Naive thymus-derived CD8-positive, alpha-beta T cell (primary cell): Measurements from ENCODE around the gene EPHA3. TPM values are rescaled to one million over a fixed set of nuclear protein-coding genes. Genes with fewer than 3 reads are reported as not detected.

Experiments
- ATAC-seq, 2 donors: fragments of 150-1000 bp; cut with Tn5 transposase in 1 of 2; sonication (Bioruptor Pico), chemical (Tn5 transposase) in 1 of 2; 1 replicate in 1 of 2; 2 replicates in 1 of 2; pipeline ENCODE4 v1.10.0; 2021; ENCODE audit warnings: mild to moderate bottlenecking in 2 of 2, moderate library complexity in 2 of 2
- POLR2A ChIA-PET: fragments of 350-600 bp; sonication (Branson Sonifier 250); formaldehyde crosslinking; loops from one replicate; lab custom pipeline; 2021; ENCODE audit warnings: antibody characterized with exemption; lab: Charles Lee
- DNase-seq, 10 donors: peaks; one replicate each; pipeline versions ENCODE4 v3.0.0 to v3.0.0-alpha.2; 2020 to 2022
- H3K27ac Mint-ChIP-seq, 10 donors: one replicate each; pipeline ENCODE4 v1.8.0; 2020 to 2022; ENCODE audit warnings: mild to moderate bottlenecking in 10 of 10, mixed read lengths in 10 of 10, moderate library complexity in 4 of 10, inconsistent platforms in 1 of 10
- H3K27me3 Mint-ChIP-seq, 5 donors: one replicate each; pipeline ENCODE4 v1.8.0; 2021 to 2022; ENCODE audit warnings: mixed read lengths in 5 of 5
- H3K36me3 Mint-ChIP-seq, 3 donors: one replicate each; pipeline ENCODE4 v1.8.0; 2020 to 2022; ENCODE audit warnings: mixed read lengths in 3 of 3, mild to moderate bottlenecking in 2 of 3, inconsistent platforms in 1 of 3
- H3K4me1 Mint-ChIP-seq, 4 donors: one replicate each; pipeline ENCODE4 v1.8.0; 2021 to 2022; ENCODE audit warnings: mixed read lengths in 4 of 4
- H3K4me3 Mint-ChIP-seq, 10 donors: one replicate each; pipeline ENCODE4 v1.8.0; 2020 to 2022; ENCODE audit warnings: mild to moderate bottlenecking in 10 of 10, mixed read lengths in 10 of 10, moderate library complexity in 6 of 10, inconsistent platforms in 1 of 10
- H3K9me3 Mint-ChIP-seq, 9 donors: one replicate each; pipeline ENCODE4 v1.8.0; 2020 to 2022; ENCODE audit warnings: mixed read lengths in 9 of 9, mild to moderate bottlenecking in 3 of 9, inconsistent platforms in 1 of 9, moderate library complexity in 1 of 9
- polyA plus RNA-seq, 3 donors: library from polyadenylated mRNA; unstranded; fragments of 300-500 nt; fragmentation: Illumina TruSeq; gene quantifications; one replicate each; pipeline ENCODE4 v1.2.3, GENCODE V29; 2021
- total RNA-seq, 8 experiments: library from RNA in 2 of 8; stranded (reverse) in 2 of 8; gene quantifications; one replicate each; pipeline ENCODE4 v1.2.3 and lab custom pipeline; 2021 to 2026

EPHA3 gene
- total and polyA plus RNA-seq, 5 experiments from 2014 or later, result not detected

- POLR2A ChIA-PET, result no interaction called here
- Mint-ChIP-seq H3K9me3 (peaks cover 0 to 3% (median 0%) of the 10 kb centered on the region in 9 donors), H3K4me1 (peaks cover 4 to 21% (median 16%) of the 10 kb centered on the region in 4 donors), H3K36me3 (no peaks in the 10 kb centered on the region), H3K4me3 (no peak overlapping the region), H3K27me3 (peaks cover 6 to 19% (median 11%) of the 10 kb centered on the region in 5 donors), H3K27ac (no peak overlapping the region)
- DNase-seq, result no peak
- no peak for ATAC-seq
Observed at GRCh38 chr3:89104499-89104898, 2.9 kb upstream of the EPHA3 start.

- Mint-ChIP-seq H3K36me3 (no peaks in the 10 kb centered on the region), H3K9me3 (peaks cover 0 to 3% (median 0%) of the 10 kb centered on the region in 9 donors), H3K4me1 (peaks cover 4 to 21% (median 16%) of the 10 kb centered on the region in 4 donors), H3K4me3 (no peak overlapping the region), H3K27me3 (peaks cover 6 to 19% (median 11%) of the 10 kb centered on the region in 5 donors), H3K27ac (no peak overlapping the region)
- ATAC-seq (no peak), DNase-seq (no peak)
- POLR2A ChIA-PET, result no interaction called here
Observed at GRCh38 chr3:89105503-89105902, 1.9 kb upstream of the EPHA3 start.

GRCh38 chr3:89108291-89108550 is 800 bp downstream of the EPHA3 start:
- Mint-ChIP-seq H3K36me3 (no peaks in the 10 kb centered on the region), H3K4me1 (peaks cover 4 to 21% (median 16%) of the 10 kb centered on the region in 4 donors), H3K9me3 (peaks cover 0 to 3% (median 0%) of the 10 kb centered on the region in 9 donors), H3K4me3 (peak overlapping the region; percentile 42 to 84 (median 76)), H3K27me3 (peaks cover 6 to 19% (median 11%) of the 10 kb centered on the region in 5 donors), H3K27ac (no peak overlapping the region)
- POLR2A ChIA-PET, result no interaction called here
- ATAC-seq (no peak), DNase-seq (no peak)

GRCh38 chr3:89113344-89113743 is 5.9 kb downstream of the EPHA3 start:
- Mint-ChIP-seq H3K4me1 (peaks cover 0 to 5% (median 2%) of the 10 kb centered on the region in 4 donors), H3K27me3 (peaks cover 0 to 7% (median 6%) of the 10 kb centered on the region in 5 donors), H3K9me3 (peaks cover 0 to 2% (median 0%) of the 10 kb centered on the region in 9 donors), H3K4me3 (no peak overlapping the region), H3K27ac (no peak overlapping the region), H3K36me3 (no peaks in the 10 kb centered on the region)
- DNase-seq (no peak), ATAC-seq (no peak)
- POLR2A ChIA-PET, result no interaction called here

GRCh38 chr3:89113893-89114840 is 6.7 kb downstream of the EPHA3 start:
- DNase-seq, result peak in 1 of 10 donors; percentile 1
- Mint-ChIP-seq H3K4me1 (peaks cover 0 to 4% (median 2%) of the 10 kb centered on the region in 4 donors), H3K36me3 (no peaks in the 10 kb centered on the region), H3K9me3 (peaks cover 0 to 2% (median 0%) of the 10 kb centered on the region in 9 donors), H3K27me3 (peaks cover 0 to 7% (median 6%) of the 10 kb centered on the region in 5 donors), H3K4me3 (peak overlapping the region in 5 of 10 donors; percentile 6 to 45 (median 31)), H3K27ac (no peak overlapping the region)
- ATAC-seq, result peak; percentile 41 to 46
- POLR2A ChIA-PET, result no interaction called here

DNA sequence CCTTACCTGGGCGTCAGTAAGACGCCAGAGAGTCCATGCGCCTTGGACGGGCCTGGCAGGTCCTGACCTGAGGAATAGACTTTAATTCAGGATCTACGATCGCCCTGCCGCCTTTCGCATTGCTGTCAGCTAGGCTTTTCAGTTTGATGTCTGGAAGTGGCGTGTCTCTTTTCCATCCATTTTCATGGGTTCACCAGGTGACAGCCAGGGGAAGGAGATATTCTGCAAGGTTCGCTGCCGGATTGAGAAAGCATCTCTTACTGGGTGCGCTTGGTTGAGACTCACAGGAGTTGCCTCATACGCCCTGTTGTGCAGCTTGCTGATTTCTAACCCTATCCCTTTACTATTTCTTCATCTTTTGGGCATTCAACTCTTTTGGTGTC is 7.4 kb downstream of the EPHA3 start:
- Mint-ChIP-seq H3K27ac (no peak overlapping the region), H3K4me3 (no peak overlapping the region), H3K36me3 (no peaks in the 10 kb centered on the region), H3K4me1 (peaks cover 0 to 4% (median 2%) of the 10 kb centered on the region in 4 donors), H3K9me3 (peaks cover 0 to 2% (median 0%) of the 10 kb centered on the region in 9 donors), H3K27me3 (peaks cover 0 to 7% (median 6%) of the 10 kb centered on the region in 5 donors)
- DNase-seq, result no peak
- POLR2A ChIA-PET, result no interaction called here
- no peak for ATAC-seq

- H3K4me1 Mint-ChIP-seq, result peaks cover 0 to 4% (median 2%) of the 10 kb centered on the region in 4 donors
- peaks cover 0 to 7% (median 6%) of the 10 kb centered on the region in 5 donors for H3K27me3 Mint-ChIP-seq
- POLR2A ChIA-PET, result no interaction called here
- no peaks in the 10 kb centered on the region for H3K36me3 Mint-ChIP-seq
- peaks cover 0 to 2% (median 0%) of the 10 kb centered on the region in 9 donors for H3K9me3 Mint-ChIP-seq
- H3K4me3 Mint-ChIP-seq, result no peak overlapping the region
- ATAC-seq (no peak), DNase-seq (no peak)
- H3K27ac Mint-ChIP-seq, result no peak overlapping the region
Observed at GRCh38 chr3:89116476-89116875, 9.1 kb downstream of the EPHA3 start.

GRCh38 chr3:89138048-89138447 is 30.6 kb downstream of the EPHA3 start:
- Mint-ChIP-seq H3K27ac (no peak overlapping the region), H3K36me3 (no peaks in the 10 kb centered on the region), H3K4me3 (no peak overlapping the region), H3K4me1 (no peaks in the 10 kb centered on the region), H3K9me3 (peaks cover 0 to 13% (median 3%) of the 10 kb centered on the region in 9 donors), H3K27me3 (no peaks in the 10 kb centered on the region)
- ATAC-seq (no peak), DNase-seq (no peak)
- POLR2A ChIA-PET, result no interaction called here

- H3K27me3 Mint-ChIP-seq, result no peaks in the 10 kb centered on the region
- no peaks in the 10 kb centered on the region for H3K4me1 Mint-ChIP-seq
- H3K9me3 Mint-ChIP-seq, result peaks cover 0 to 4% (median 0%) of the 10 kb centered on the region in 9 donors
- POLR2A ChIA-PET, result no interaction called here
- no peak overlapping the region for H3K4me3 Mint-ChIP-seq
- no peaks in the 10 kb centered on the region for H3K36me3 Mint-ChIP-seq
- no peak for DNase-seq
- H3K27ac Mint-ChIP-seq, result no peak overlapping the region
- ATAC-seq, result no peak
Observed at GRCh38 chr3:89139870-89140269, 32.4 kb downstream of the EPHA3 start.

- no peaks in the 10 kb centered on the region for H3K4me1 Mint-ChIP-seq
- H3K36me3 Mint-ChIP-seq, result no peaks in the 10 kb centered on the region
- POLR2A ChIA-PET, result no interaction called here
- H3K27ac Mint-ChIP-seq, result no peak overlapping the region
- no peak for ATAC-seq
- H3K27me3 Mint-ChIP-seq, result no peaks in the 10 kb centered on the region
- no peak for DNase-seq
- no peak overlapping the region for H3K4me3 Mint-ChIP-seq
- H3K9me3 Mint-ChIP-seq, result peaks cover 0 to 7% (median 0%) of the 10 kb centered on the region in 9 donors
Observed at GRCh38 chr3:89144080-89144479, 36.7 kb downstream of the EPHA3 start.

- no peak overlapping the region for H3K4me3 Mint-ChIP-seq
- peaks cover 0 to 7% (median 0%) of the 10 kb centered on the region in 9 donors for H3K9me3 Mint-ChIP-seq
- no peak overlapping the region for H3K27ac Mint-ChIP-seq
- H3K4me1 Mint-ChIP-seq, result no peaks in the 10 kb centered on the region
- no peaks in the 10 kb centered on the region for H3K27me3 Mint-ChIP-seq
- POLR2A ChIA-PET, result no interaction called here
- DNase-seq (no peak), ATAC-seq (no peak)
- no peaks in the 10 kb centered on the region for H3K36me3 Mint-ChIP-seq
Observed at GRCh38 chr3:89145995-89146394, 38.6 kb downstream of the EPHA3 start.

DNA sequence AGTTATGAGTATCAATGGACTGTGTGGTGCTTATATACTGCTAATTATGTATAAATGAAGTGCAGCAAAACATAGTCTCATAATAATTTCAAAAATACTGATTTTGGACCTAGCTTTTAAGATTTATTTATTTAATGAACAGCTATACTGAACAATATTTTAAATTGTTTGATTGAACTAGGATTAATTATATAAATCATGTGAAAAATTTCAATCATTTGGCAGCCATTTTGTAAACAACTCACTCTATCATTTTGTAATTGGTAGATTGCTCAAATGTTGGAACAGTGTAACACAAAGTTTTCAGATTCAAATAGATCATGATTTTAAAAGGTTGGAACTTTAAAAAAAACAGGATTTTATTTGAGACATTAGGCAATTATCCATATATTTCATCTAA is 47.0 kb downstream of the EPHA3 start:
- DNase-seq (no peak), ATAC-seq (no peak)
- Mint-ChIP-seq H3K4me1 (no peaks in the 10 kb centered on the region), H3K36me3 (no peaks in the 10 kb centered on the region), H3K27ac (no peak overlapping the region), H3K27me3 (no peaks in the 10 kb centered on the region), H3K9me3 (peaks cover 0 to 12% (median 2%) of the 10 kb centered on the region in 9 donors), H3K4me3 (no peak overlapping the region)
- POLR2A ChIA-PET, result no interaction called here

- Mint-ChIP-seq H3K36me3 (no peaks in the 10 kb centered on the region), H3K27me3 (no peaks in the 10 kb centered on the region), H3K4me1 (no peaks in the 10 kb centered on the region), H3K4me3 (no peak overlapping the region), H3K9me3 (peaks cover 0 to 12% (median 4%) of the 10 kb centered on the region in 9 donors), H3K27ac (no peak overlapping the region)
- POLR2A ChIA-PET, result no interaction called here
- no peak for DNase-seq
- ATAC-seq, result no peak
Observed at GRCh38 chr3:89155811-89156210, 48.4 kb downstream of the EPHA3 start.
